GM23248 (cell line): ENCODE measurements around the gene DGKB.

Source experiments
- EZH2 ChIP-seq: fragments of 200-600 bp; sonication (generic); IDR thresholded peaks from 2 replicates; pipeline ENCODE4 v1.6.1; 2018; ENCODE audit warnings: antibody characterized with exemption, mild to moderate bottlenecking; ENCODE audit not compliant: insufficient read depth, poor library complexity, severe bottlenecking
- EZH2phosphoT487 ChIP-seq: fragments of 200-600 bp; sonication (generic); IDR thresholded peaks from 2 replicates; pipeline ENCODE4 v1.6.1; 2018; ENCODE audit warnings: antibody characterized with exemption, moderate library complexity, mild to moderate bottlenecking, low read depth; ENCODE audit not compliant: insufficient read depth

- no peak for TF ChIP-seq EZH2
- no peak for TF ChIP-seq EZH2phosphoT487
These were observed 401.1 kb downstream of the DGKB start for GRCh38 chr7:14501436-14501835.
